AG09319 (cell line): ENCODE data around the gene HSFX4.
"Not testable (repeated sequence)": the region's sequence is repeated elsewhere in the genome, so short reads cannot be mapped to it uniquely, and the experiment has no call there.

Experiments
- DNase-seq: peaks from one replicate; pipeline ENCODE4 v3.0.0-alpha.2; 2010; ENCODE audit warnings: low read depth; ENCODE audit errors: extremely low read depth
- CTCF ChIP-seq: IDR thresholded peaks from 2 replicates; pipeline ENCODE4 v1.5.1; 2011; ENCODE audit warnings: low read depth, mild to moderate bottlenecking, inconsistent platforms, low read length, moderate library complexity

Gene HSFX4

GRCh38 chrX:149909324-149910177 lies 19.8 kb upstream of the HSFX4 start:
- no peak for DNase-seq
- TF ChIP-seq CTCF: no peak

GRCh38 chrX:149910178-149910695 lies 19.1 kb upstream of the HSFX4 start:
- TF ChIP-seq CTCF: no peak
- DNase-seq: no peak

- no peak for TF ChIP-seq CTCF
- DNase-seq: no peak
Measured at GRCh38 chrX:149916745-149917392, 12.5 kb upstream of the HSFX4 start.

GRCh38 chrX:149923836-149924235 lies 5.5 kb upstream of the HSFX4 start:
- DNase-seq: not testable (repeated sequence)

GRCh38 chrX:149924434-149924833 lies 4.9 kb upstream of the HSFX4 start:
- DNase-seq: not testable (repeated sequence)

- not testable (repeated sequence) for DNase-seq
Measured at GRCh38 chrX:149927245-149927963, 2.0 kb upstream of the HSFX4 start.

- DNase-seq: not testable (repeated sequence)
Measured at GRCh38 chrX:149927964-149928258, 1.5 kb upstream of the HSFX4 start.

GRCh38 chrX:149928635-149929034 lies 738 bp upstream of the HSFX4 start:
- not testable (repeated sequence) for DNase-seq

GRCh38 chrX:149931355-149931754 lies 2.0 kb downstream of the HSFX4 start:
- not testable (repeated sequence) for DNase-seq

GRCh38 chrX:149932150-149932549 lies 2.8 kb downstream of the HSFX4 start:
- not testable (repeated sequence) for DNase-seq

- not testable (repeated sequence) for DNase-seq
Measured at GRCh38 chrX:149932970-149933369, 3.6 kb downstream of the HSFX4 start.

GRCh38 chrX:149933547-149933946 lies 4.2 kb downstream of the HSFX4 start:
- DNase-seq: not testable (repeated sequence)

GRCh38 chrX:149937328-149937727 lies 8.0 kb downstream of the HSFX4 start:
- not testable (repeated sequence) for DNase-seq
